22Rv1 (cell line): Measurements from ENCODE around the gene CTNND2.

Source experiments
- CTCF ChIP-seq: fragments of 450-650 bp; IDR thresholded peaks from 2 replicates; pipeline ENCODE4 v1.5.1; 2017; ENCODE audit warnings: mild to moderate bottlenecking
- ZFX ChIP-seq: fragments of 450-650 bp; IDR thresholded peaks from 2 replicates; pipeline ENCODE4 v1.6.1; 2017; ENCODE audit warnings: antibody characterized with exemption, borderline replicate concordance

- no peak for TF ChIP-seq CTCF
- TF ChIP-seq ZFX, result no peak
Observed at GRCh38 chr5:11222169-11222568, 682.1 kb downstream of the CTNND2 start.
